HEK293 (cell line): Measurements from ENCODE around the gene C5orf34.
"Not testable (repeated sequence)": the region's sequence is repeated elsewhere in the genome, so short reads cannot be mapped to it uniquely, and the experiment has no call there.

Source experiments
- BCL11A ChIP-seq: fragments of 450-650 bp; formaldehyde crosslinking; IDR thresholded peaks from 2 replicates; pipeline ENCODE4 v1.5.1; 2016; ENCODE audit warnings: low read depth, missing biosample characterization, missing genetic modification characterization
- ZBTB20 ChIP-seq: fragments of 450-650 bp; formaldehyde crosslinking; IDR thresholded peaks from 2 replicates; pipeline ENCODE4 v1.5.1; 2016; ENCODE audit warnings: missing biosample characterization, missing genetic modification characterization
- ZNF274 ChIP-seq, 2 experiments: fragments of 200-500 bp in 1 of 2; fragments of 450-650 bp in 1 of 2; sonication (Bioruptor generic) in 1 of 2; formaldehyde crosslinking in 1 of 2; IDR thresholded peaks; 2 replicates each; pipeline versions ENCODE4 v1.5.1 to v1.6.1; 2014 to 2016; ENCODE audit warnings: borderline replicate concordance in 1 of 2, inconsistent platforms in 1 of 2, low read length in 1 of 2, missing biosample characterization in 1 of 2, missing genetic modification characterization in 1 of 2
- ZNF280C ChIP-seq: fragments of 450-650 bp; formaldehyde crosslinking; IDR thresholded peaks from 2 replicates; pipeline ENCODE4 v1.5.1; 2016; ENCODE audit warnings: missing biosample characterization, missing genetic modification characterization
- ZNF311 ChIP-seq: fragments of 450-650 bp; formaldehyde crosslinking; IDR thresholded peaks from 2 replicates; pipeline ENCODE4 v1.5.1; 2017; ENCODE audit warnings: missing biosample characterization, missing genetic modification characterization, borderline replicate concordance
- ZNF501 ChIP-seq: fragments of 450-650 bp; formaldehyde crosslinking; IDR thresholded peaks from 2 replicates; pipeline ENCODE4 v1.5.1; 2016; ENCODE audit warnings: missing biosample characterization, missing genetic modification characterization
- ZNF513 ChIP-seq: fragments of 450-650 bp; IDR thresholded peaks from 2 replicates; pipeline ENCODE4 v1.5.1; 2018; ENCODE audit warnings: missing biosample characterization, missing genetic modification characterization
- ZNF610 ChIP-seq: fragments of 450-650 bp; formaldehyde crosslinking; IDR thresholded peaks from 2 replicates; pipeline ENCODE4 v1.5.1; 2016; ENCODE audit warnings: missing biosample characterization, missing genetic modification characterization, borderline replicate concordance
- ZNF785 ChIP-seq: fragments of 450-650 bp; formaldehyde crosslinking; IDR thresholded peaks from 2 replicates; pipeline ENCODE4 v1.5.1; 2016; ENCODE audit warnings: missing biosample characterization, missing genetic modification characterization
- TF ChIP-seq, protein P1 (sequence below): fragments of 450-650 bp; formaldehyde crosslinking; IDR thresholded peaks from 2 replicates; pipeline ENCODE4 v1.5.1; 2016; ENCODE audit warnings: missing biosample characterization, missing genetic modification characterization
- TF ChIP-seq, protein P2 (sequence below): fragments of 450-650 bp; formaldehyde crosslinking; IDR thresholded peaks from 2 replicates; pipeline ENCODE4 v1.5.1; 2016; ENCODE audit warnings: missing biosample characterization, missing genetic modification characterization
- TF ChIP-seq, protein P3 (sequence below): fragments of 450-650 bp; formaldehyde crosslinking; IDR thresholded peaks from 2 replicates; pipeline ENCODE4 v1.5.1; 2016; ENCODE audit warnings: missing biosample characterization, missing genetic modification characterization
- TF ChIP-seq, protein P4 (sequence below): fragments of 450-650 bp; formaldehyde crosslinking; IDR thresholded peaks from 2 replicates; pipeline ENCODE4 v1.5.1; 2016; ENCODE audit warnings: missing biosample characterization, missing genetic modification characterization

DNA sequence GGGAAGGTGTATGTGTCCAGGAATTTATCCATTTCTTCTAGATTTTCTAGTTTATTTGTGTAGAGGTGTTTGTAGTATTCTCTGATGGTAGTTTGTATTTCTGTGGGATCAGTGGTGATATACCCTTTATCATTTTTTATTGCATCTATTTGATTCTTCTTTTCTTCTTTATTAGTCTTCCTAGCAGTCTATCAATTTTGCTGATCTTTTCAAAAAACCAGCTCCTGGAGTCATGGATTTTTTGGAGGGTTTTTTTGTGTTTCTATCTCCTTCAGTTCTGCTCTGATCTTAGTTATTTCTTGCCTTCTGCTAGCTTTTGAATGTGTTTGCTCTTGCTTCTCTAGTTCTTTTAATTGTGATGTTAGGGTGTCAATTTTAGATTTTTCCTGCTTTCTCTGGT is 73.4 kb downstream of the C5orf34 start:
- not testable (repeated sequence) for TF ChIP-seq ZBTB20 (tag by site-specific recombination); ZNF785; BCL11A; ZNF280C; ZNF311 (tag by site-specific recombination); ZNF610 (tag by site-specific recombination); ZNF274 (IDR thresholded peaks at IDR 0.05; ENCODE audit: low read length); ZNF274 (tag by site-specific recombination; IDR thresholded peaks at IDR 0.05; ENCODE audit: borderline replicate concordance); ZNF501 (tag by site-specific recombination); ZNF513
- TF ChIP-seq, protein P1, sequence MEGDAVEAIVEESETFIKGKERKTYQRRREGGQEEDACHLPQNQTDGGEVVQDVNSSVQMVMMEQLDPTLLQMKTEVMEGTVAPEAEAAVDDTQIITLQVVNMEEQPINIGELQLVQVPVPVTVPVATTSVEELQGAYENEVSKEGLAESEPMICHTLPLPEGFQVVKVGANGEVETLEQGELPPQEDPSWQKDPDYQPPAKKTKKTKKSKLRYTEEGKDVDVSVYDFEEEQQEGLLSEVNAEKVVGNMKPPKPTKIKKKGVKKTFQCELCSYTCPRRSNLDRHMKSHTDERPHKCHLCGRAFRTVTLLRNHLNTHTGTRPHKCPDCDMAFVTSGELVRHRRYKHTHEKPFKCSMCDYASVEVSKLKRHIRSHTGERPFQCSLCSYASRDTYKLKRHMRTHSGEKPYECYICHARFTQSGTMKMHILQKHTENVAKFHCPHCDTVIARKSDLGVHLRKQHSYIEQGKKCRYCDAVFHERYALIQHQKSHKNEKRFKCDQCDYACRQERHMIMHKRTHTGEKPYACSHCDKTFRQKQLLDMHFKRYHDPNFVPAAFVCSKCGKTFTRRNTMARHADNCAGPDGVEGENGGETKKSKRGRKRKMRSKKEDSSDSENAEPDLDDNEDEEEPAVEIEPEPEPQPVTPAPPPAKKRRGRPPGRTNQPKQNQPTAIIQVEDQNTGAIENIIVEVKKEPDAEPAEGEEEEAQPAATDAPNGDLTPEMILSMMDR (tag by site-specific recombination), result not testable (repeated sequence)
- TF ChIP-seq, protein P2, sequence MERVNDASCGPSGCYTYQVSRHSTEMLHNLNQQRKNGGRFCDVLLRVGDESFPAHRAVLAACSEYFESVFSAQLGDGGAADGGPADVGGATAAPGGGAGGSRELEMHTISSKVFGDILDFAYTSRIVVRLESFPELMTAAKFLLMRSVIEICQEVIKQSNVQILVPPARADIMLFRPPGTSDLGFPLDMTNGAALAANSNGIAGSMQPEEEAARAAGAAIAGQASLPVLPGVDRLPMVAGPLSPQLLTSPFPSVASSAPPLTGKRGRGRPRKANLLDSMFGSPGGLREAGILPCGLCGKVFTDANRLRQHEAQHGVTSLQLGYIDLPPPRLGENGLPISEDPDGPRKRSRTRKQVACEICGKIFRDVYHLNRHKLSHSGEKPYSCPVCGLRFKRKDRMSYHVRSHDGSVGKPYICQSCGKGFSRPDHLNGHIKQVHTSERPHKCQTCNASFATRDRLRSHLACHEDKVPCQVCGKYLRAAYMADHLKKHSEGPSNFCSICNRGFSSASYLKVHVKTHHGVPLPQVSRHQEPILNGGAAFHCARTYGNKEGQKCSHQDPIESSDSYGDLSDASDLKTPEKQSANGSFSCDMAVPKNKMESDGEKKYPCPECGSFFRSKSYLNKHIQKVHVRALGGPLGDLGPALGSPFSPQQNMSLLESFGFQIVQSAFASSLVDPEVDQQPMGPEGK (tag by site-specific recombination), result not testable (repeated sequence)
- TF ChIP-seq, protein P3, sequence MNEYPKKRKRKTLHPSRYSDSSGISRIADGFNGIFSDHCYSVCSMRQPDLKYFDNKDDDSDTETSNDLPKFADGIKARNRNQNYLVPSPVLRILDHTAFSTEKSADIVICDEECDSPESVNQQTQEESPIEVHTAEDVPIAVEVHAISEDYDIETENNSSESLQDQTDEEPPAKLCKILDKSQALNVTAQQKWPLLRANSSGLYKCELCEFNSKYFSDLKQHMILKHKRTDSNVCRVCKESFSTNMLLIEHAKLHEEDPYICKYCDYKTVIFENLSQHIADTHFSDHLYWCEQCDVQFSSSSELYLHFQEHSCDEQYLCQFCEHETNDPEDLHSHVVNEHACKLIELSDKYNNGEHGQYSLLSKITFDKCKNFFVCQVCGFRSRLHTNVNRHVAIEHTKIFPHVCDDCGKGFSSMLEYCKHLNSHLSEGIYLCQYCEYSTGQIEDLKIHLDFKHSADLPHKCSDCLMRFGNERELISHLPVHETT, result not testable (repeated sequence)
- TF ChIP-seq, protein P4, sequence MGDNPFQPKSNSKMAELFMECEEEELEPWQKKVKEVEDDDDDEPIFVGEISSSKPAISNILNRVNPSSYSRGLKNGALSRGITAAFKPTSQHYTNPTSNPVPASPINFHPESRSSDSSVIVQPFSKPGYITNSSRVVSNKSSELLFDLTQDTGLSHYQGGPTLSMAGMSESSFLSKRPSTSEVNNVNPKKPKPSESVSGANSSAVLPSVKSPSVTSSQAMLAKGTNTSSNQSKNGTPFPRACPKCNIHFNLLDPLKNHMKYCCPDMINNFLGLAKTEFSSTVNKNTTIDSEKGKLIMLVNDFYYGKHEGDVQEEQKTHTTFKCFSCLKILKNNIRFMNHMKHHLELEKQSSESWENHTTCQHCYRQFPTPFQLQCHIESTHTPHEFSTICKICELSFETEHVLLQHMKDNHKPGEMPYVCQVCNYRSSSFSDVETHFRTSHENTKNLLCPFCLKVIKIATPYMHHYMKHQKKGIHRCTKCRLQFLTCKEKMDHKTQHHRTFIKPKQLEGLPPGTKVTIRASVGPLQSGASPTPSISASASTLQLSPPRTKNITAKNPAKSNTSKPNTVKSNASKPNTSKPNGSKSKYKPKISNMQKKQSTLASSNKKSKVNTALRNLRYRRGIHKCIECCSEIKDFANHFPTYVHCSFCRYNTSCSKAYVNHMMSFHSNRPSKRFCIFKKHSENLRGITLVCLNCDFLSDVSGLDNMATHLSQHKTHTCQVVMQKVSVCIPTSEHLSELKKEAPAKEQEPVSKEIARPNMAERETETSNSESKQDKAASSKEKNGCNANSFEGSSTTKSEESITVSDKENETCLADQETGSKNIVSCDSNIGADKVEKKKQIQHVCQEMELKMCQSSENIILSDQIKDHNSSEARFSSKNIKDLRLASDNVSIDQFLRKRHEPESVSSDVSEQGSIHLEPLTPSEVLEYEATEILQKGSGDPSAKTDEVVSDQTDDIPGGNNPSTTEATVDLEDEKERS (tag by site-specific recombination), result not testable (repeated sequence)
